ENCODE measurements around the gene ERBIN. TPM values are rescaled to one million over a fixed set of nuclear protein-coding genes. Genes with fewer than 3 reads are reported as not detected.
"Not testable (repeated sequence)": the region's sequence is repeated elsewhere in the genome, so short reads cannot be mapped to it uniquely, and the experiment has no call there.

The ERBIN gene
- total RNA-seq, 1 donor from 2014 or later = 66.6 TPM

DNA sequence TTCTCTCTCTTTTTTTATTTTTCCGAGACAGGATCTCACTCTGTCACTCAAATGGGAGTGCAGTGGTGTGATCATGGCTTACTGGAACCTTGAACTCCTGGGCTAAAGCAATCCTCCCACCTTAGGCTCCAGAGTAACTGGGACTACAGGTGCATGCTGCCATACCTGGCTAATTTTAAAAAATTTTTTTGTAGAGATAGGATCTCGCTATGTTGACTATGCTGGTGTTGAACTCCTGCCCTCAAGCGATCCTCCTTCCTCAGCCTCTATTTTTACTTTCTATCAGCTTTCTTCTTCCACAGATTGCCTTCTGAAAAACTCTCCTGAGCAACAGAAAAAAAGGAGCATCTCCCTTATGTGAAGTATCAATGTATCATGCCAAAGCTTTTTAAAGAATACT, 14.1 kb upstream of the ERBIN start:
- Histone ChIP-seq H3K4me3 (ENCODE audit: low read depth, low read length) (no peak overlapping the region), H3K36me3 (ENCODE audit: control insufficient read depth, insufficient read depth, low read length) (no peaks in the 10 kb centered on the region), H3K27me3 (ENCODE audit: control insufficient read depth, insufficient read depth, low read length) (no peaks in the 10 kb centered on the region)
- DNase-seq (ENCODE audit: low read depth) = no peak
- no peak for TF ChIP-seq CTCF (IDR thresholded peaks at IDR 0.05; ENCODE audit: insufficient read depth, low read length, poor library complexity, severe bottlenecking)

- DNase-seq (ENCODE audit: low read depth) = no peak
These were observed 12.9 kb upstream of the ERBIN start for GRCh38 chr5:65913519-65913918.

DNA sequence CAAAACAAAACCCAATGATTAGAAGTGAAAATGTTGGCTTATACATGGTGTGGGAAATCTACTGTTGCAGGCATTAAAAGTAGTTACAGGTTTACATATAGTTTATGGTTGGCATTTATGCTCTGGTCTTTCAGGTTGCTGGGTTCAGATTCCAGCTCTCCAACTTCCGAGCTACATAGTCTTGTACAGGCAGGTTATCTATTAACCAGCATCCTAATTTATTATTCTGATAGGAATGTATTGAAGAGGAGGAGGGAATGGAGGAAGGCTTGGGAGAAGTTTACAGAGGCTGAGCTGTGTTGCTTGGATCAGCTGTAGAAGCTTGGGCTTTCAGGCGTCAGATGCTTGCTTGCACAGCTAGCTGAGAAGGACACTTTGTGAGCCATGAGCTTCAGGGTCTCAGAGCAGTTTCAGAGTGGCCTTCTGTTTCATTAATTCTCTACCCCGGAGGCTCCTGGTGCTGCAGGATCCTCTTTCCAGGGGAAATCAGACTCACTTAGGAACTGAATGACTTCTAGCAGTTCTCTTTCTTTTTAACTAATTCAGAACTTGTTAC, 11.7 kb upstream of the ERBIN start:
- Histone ChIP-seq H3K27me3 (ENCODE audit: control insufficient read depth, insufficient read depth, low read length) (no peaks in the 10 kb centered on the region), H3K36me3 (ENCODE audit: control insufficient read depth, insufficient read depth, low read length) (no peaks in the 10 kb centered on the region), H3K4me3 (ENCODE audit: low read depth, low read length) (no peak overlapping the region)
- no peak for DNase-seq (ENCODE audit: low read depth)
- no peak for TF ChIP-seq CTCF (IDR thresholded peaks at IDR 0.05; ENCODE audit: insufficient read depth, low read length, poor library complexity, severe bottlenecking)

More at GRCh38 chr5:65913519-65913918, 12.9 kb upstream of the ERBIN start:
- no peaks in the 10 kb centered on the region for H3K36me3 ChIP-seq (ENCODE audit: control insufficient read depth, insufficient read depth, low read length)
- no peak overlapping the region for H3K4me3 ChIP-seq (ENCODE audit: low read depth, low read length)
- no peak for TF ChIP-seq CTCF (IDR thresholded peaks at IDR 0.05; ENCODE audit: insufficient read depth, low read length, poor library complexity, severe bottlenecking)
- no peaks in the 10 kb centered on the region for H3K27me3 ChIP-seq (ENCODE audit: control insufficient read depth, insufficient read depth, low read length)

DNA sequence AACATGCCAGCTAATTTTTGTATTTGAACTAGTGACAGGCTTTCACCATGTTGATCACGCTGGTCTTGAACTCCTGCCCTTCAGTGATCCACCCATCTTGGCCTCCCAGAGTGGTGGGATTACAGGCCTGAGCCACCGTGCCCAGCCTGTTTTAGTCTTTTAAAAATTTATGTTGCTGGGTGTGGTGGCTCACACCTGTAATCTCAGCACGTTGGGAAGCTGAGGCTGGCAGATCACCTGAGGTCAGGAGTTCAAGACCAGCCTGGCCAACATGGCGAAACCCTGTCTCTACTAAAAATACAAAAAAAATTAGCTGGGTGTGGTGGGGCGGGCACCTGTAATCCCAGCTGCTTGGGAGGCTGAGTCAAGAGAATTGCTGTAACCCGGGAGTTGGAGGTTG, 10.7 kb upstream of the ERBIN start:
- not testable (repeated sequence) for DNase-seq (ENCODE audit: low read depth); H3K36me3 ChIP-seq (ENCODE audit: control insufficient read depth, insufficient read depth, low read length); H3K4me3 ChIP-seq (ENCODE audit: low read depth, low read length); H3K27me3 ChIP-seq (ENCODE audit: control insufficient read depth, insufficient read depth, low read length)

GRCh38 chr5:65916066-65916465, 10.3 kb upstream of the ERBIN start:
- TF ChIP-seq CTCF (IDR thresholded peaks at IDR 0.05; ENCODE audit: insufficient read depth, low read length, poor library complexity, severe bottlenecking) = no peak
- DNase-seq (ENCODE audit: low read depth) = no peak
- Histone ChIP-seq H3K4me3 (ENCODE audit: low read depth, low read length) (no peak overlapping the region), H3K36me3 (ENCODE audit: control insufficient read depth, insufficient read depth, low read length) (no peaks in the 10 kb centered on the region), H3K27me3 (ENCODE audit: control insufficient read depth, insufficient read depth, low read length) (no peaks in the 10 kb centered on the region)

GRCh38 chr5:65916636-65917035, 9.7 kb upstream of the ERBIN start:
- no peak for DNase-seq (ENCODE audit: low read depth)
- H3K4me3 ChIP-seq (ENCODE audit: low read depth, low read length) = no peak overlapping the region
- no peak for TF ChIP-seq CTCF (IDR thresholded peaks at IDR 0.05; ENCODE audit: insufficient read depth, low read length, poor library complexity, severe bottlenecking)
- no peaks in the 10 kb centered on the region for H3K27me3 ChIP-seq (ENCODE audit: control insufficient read depth, insufficient read depth, low read length)
- H3K36me3 ChIP-seq (ENCODE audit: control insufficient read depth, insufficient read depth, low read length) = no peaks in the 10 kb centered on the region

Data from kidney epithelial cell (primary cell).